Upper lobe of left lung (tissue), 4 donors: ENCODE data around the gene IPPK.

ENCODE experiments used
- POLR2A ChIP-seq, 4 donors: fragments of 450-650 bp; IDR thresholded peaks; one replicate each; pipeline ENCODE4 v1.5.1; 2016 to 2017; ENCODE audit warnings: antibody characterized with exemption in 4 of 4, mild to moderate bottlenecking in 2 of 4
- POLR2AphosphoS5 ChIP-seq, 2 donors: sonication (generic); formaldehyde crosslinking; IDR thresholded peaks; one replicate each; pipeline ENCODE4 v1.5.1; 2017; ENCODE audit warnings: antibody characterized with exemption in 2 of 2
- TF ChIP-seq, protein P1 (sequence below), 6 experiments: fragments of 450-650 bp in 4 of 6; fragments of 200-600 bp in 2 of 6; sonication (generic) in 2 of 6; IDR thresholded peaks; one replicate each; pipeline ENCODE4 v1.5.1; 2016 to 2019; ENCODE audit warnings: antibody characterized with exemption in 6 of 6

DNA sequence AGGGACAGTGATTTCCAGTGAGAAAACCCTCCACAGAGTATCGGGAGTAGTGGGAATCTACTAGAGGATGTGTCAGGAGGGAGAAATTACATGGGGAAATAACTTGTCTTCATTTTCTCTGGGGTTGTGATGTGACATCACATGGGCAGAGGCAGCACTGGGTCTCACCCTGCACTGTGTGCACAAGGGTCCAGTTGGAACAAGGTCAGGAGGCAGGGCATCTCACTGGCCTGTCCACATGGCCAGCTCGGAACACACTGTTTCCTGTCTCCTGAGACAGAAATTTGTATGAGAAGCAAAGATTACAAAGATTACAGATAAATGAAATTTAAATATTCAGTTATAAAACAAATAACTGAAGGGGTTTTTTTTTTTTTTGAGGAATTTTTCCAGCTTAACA is 71.5 kb downstream of the IPPK start:
- TF ChIP-seq POLR2AphosphoS5 (IDR thresholded peaks at IDR 0.05): no peak
- no peak for TF ChIP-seq POLR2A (IDR thresholded peaks at IDR 0.05)
- TF ChIP-seq, protein P1, sequence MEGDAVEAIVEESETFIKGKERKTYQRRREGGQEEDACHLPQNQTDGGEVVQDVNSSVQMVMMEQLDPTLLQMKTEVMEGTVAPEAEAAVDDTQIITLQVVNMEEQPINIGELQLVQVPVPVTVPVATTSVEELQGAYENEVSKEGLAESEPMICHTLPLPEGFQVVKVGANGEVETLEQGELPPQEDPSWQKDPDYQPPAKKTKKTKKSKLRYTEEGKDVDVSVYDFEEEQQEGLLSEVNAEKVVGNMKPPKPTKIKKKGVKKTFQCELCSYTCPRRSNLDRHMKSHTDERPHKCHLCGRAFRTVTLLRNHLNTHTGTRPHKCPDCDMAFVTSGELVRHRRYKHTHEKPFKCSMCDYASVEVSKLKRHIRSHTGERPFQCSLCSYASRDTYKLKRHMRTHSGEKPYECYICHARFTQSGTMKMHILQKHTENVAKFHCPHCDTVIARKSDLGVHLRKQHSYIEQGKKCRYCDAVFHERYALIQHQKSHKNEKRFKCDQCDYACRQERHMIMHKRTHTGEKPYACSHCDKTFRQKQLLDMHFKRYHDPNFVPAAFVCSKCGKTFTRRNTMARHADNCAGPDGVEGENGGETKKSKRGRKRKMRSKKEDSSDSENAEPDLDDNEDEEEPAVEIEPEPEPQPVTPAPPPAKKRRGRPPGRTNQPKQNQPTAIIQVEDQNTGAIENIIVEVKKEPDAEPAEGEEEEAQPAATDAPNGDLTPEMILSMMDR (IDR thresholded peaks at IDR 0.05): no peak
